A673 (cell line): ENCODE results near the gene RNF128.

Experiments used
- CTCF ChIP-seq: fragments of 300-800, 200-600 bp; sonication (generic); conservative IDR thresholded peaks from 2 replicates; pipeline ENCODE4 v1.5.1; 2017; ENCODE audit warnings: low read depth, mild to moderate bottlenecking, antibody characterized with exemption, low read length, moderate library complexity, mixed read lengths
- EZH2 ChIP-seq: fragments of 200-600 bp; sonication (generic); IDR thresholded peaks from 2 replicates; pipeline ENCODE4 v1.6.1; 2017; ENCODE audit warnings: borderline replicate concordance, low read depth, mild to moderate bottlenecking, mixed read lengths, antibody characterized with exemption, low read length; ENCODE audit not compliant: poor library complexity, severe bottlenecking

- TF ChIP-seq CTCF (no peak), EZH2 (no peak)
Observed at GRCh38 chrX:106780264-106780663, 53.8 kb downstream of the RNF128 start.
